ENCODE measurements around the gene MAEL.

Gene MAEL

DNA sequence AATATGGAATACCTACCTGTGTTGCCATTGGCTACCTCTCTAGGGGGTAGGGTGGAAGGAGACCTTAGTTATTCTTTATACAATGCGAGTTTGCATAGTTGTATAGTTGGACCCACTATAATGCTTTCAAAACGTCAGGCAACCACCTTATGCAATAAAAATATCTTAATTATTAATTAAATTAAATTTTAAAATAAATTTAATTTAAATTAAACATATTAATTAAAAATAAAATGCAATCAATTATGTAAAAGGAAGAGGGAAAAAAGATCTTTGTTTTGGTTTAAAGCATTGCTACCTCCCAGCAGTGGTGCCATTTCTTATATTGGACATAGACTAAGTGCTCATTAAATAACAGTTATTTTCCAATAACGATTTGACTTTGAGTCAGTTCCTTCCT, 78.8 kb downstream of the MAEL start:
- Histone ChIP-seq H3K36me3 (no peaks in the 10 kb centered on the region), H3K27me3 (no peaks in the 10 kb centered on the region), H3K4me1 (no peaks in the 10 kb centered on the region), H3K9me3 (replicated peaks in 1 of 11) (no peaks in the 10 kb centered on the region), H3K4me3 (no peak overlapping the region), H4K20me1 (no peaks in the 10 kb centered on the region), H3K9ac (no peak overlapping the region), H3K27ac (no peak overlapping the region), H3K4me2 (no peak overlapping the region)
- TF ChIP-seq Cebpa-rat (IDR thresholded peaks at IDR 0.05), result no peak

DNA sequence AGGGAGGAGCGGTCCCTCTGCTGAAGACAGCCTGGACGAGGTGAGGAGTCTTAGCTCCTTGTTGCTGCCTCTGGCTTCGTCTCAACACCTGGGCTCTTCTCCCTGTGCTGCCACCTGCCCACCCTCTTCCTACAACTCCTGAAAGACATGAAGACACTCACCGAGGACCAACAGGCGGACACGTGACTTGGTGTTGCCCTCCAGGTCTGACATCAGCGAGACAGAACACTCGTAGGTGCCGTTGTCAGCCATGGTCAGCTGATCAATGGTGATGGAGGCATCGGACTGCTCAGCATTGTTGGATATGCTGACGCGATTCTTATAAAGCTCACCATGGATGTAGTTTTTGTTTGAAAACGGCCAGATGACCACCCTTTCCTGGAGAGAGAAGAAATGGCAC, 79.7 kb downstream of the MAEL start:
- TF ChIP-seq Cebpa-rat (IDR thresholded peaks at IDR 0.05), result no peak
- Histone ChIP-seq H3K4me3 (no peak overlapping the region), H3K4me2 (no peak overlapping the region), H4K20me1 (no peaks in the 10 kb centered on the region), H3K36me3 (no peaks in the 10 kb centered on the region), H3K4me1 (no peaks in the 10 kb centered on the region), H3K9me3 (replicated peaks in 1 of 11) (no peaks in the 10 kb centered on the region), H3K27ac (no peak overlapping the region), H3K27me3 (no peaks in the 10 kb centered on the region), H3K9ac (no peak overlapping the region)

DNA sequence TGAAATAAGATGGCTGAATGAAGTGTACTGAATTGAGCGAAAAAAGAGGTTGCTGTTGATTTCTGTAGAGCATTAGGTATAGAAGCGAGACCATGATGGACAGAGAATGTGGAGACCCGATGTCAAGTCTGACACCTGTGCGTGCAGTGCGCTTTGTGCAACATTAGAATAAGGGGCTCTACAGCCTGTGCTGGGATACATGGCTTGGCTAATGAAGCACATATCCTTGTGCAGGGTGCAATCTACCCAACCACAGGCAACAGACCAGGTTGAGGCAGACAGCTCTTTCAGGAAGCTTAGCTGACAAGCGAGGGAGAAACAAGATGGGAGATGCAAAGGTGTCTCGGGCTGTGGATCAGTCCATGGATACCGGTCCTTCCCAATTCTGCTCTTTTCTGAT, 82.2 kb downstream of the MAEL start:
- no peak for TF ChIP-seq Cebpa-rat (IDR thresholded peaks at IDR 0.05)
- H4K20me1 ChIP-seq, result no peaks in the 10 kb centered on the region
- no peaks in the 10 kb centered on the region for H3K4me1 ChIP-seq
- no peaks in the 10 kb centered on the region for H3K9me3 ChIP-seq (replicated peaks in 1 of 11)
- no peak overlapping the region for H3K27ac ChIP-seq
- no peaks in the 10 kb centered on the region for H3K27me3 ChIP-seq
- no peak overlapping the region for H3K4me3 ChIP-seq
- no peak overlapping the region for H3K9ac ChIP-seq
- no peaks in the 10 kb centered on the region for H3K36me3 ChIP-seq
- H3K4me2 ChIP-seq, result no peak overlapping the region

Measured in BLaER1 treated with 17β-estradiol and CSF1 and Interleukin-3, amounts not matched to agents 10 nM and 100 nM (cell line).